Panc1 (cell line): Measurements from ENCODE around the gene TM2D1.

Experiments used
- REST ChIP-seq, 2 experiments: IDR thresholded peaks; 2 replicates each; pipeline ENCODE4 v1.6.1; 2011 to 2012; ENCODE audit warnings: low read depth in 2 of 2, control low read depth in 1 of 2, low read length in 1 of 2, mild to moderate bottlenecking in 1 of 2, moderate library complexity in 1 of 2; ENCODE audit not compliant: insufficient read depth in 1 of 2
- SIN3A ChIP-seq: IDR thresholded peaks from 2 replicates; pipeline ENCODE4 v1.6.1; 2012; ENCODE audit warnings: low read depth, mild to moderate bottlenecking, low read length, moderate library complexity, borderline replicate concordance; ENCODE audit not compliant: insufficient read depth
- TF ChIP-seq, protein P1 (sequence below): fragments of 450-650 bp; IDR thresholded peaks from 2 replicates; pipeline ENCODE4 v1.5.1; 2017; ENCODE audit warnings: mild to moderate bottlenecking

DNA sequence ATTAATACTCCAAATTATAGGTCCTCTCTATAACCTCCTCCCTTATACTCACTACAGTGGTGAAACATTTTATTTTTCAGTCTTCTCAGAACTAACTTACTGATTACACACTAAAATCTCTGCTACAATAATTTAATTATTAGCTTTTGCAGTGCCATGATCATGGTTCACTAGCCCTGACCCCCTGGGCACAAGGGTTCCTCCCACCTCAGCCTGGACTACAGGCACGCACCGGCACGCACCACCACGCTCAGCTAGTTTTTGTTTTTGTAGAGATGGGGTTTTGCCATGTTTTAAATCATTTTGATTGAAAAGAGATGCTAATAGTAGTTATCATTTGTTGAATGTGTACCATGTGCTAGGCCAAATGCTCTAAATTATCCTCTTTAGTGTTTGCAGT is 23.6 kb upstream of the TM2D1 start:
- TF ChIP-seq, protein P1, sequence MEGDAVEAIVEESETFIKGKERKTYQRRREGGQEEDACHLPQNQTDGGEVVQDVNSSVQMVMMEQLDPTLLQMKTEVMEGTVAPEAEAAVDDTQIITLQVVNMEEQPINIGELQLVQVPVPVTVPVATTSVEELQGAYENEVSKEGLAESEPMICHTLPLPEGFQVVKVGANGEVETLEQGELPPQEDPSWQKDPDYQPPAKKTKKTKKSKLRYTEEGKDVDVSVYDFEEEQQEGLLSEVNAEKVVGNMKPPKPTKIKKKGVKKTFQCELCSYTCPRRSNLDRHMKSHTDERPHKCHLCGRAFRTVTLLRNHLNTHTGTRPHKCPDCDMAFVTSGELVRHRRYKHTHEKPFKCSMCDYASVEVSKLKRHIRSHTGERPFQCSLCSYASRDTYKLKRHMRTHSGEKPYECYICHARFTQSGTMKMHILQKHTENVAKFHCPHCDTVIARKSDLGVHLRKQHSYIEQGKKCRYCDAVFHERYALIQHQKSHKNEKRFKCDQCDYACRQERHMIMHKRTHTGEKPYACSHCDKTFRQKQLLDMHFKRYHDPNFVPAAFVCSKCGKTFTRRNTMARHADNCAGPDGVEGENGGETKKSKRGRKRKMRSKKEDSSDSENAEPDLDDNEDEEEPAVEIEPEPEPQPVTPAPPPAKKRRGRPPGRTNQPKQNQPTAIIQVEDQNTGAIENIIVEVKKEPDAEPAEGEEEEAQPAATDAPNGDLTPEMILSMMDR, result no peak
- TF ChIP-seq REST (IDR thresholded peaks at IDR 0.05; ENCODE audit: insufficient read depth in 1 of 2, low read depth in 2 of 2, low read length in 1 of 2), result no peak
- no peak for TF ChIP-seq SIN3A
